GM12878 (cell line): ENCODE results near the gene TNFRSF14.

Experiments
- DPF2 ChIP-seq: fragments of 450-650 bp; IDR thresholded peaks from 2 replicates; pipeline ENCODE4 v1.6.1; 2017; ENCODE audit warnings: mild to moderate bottlenecking
- TF ChIP-seq, protein P1 (sequence below): fragments of 450-650 bp; IDR thresholded peaks from 2 replicates; pipeline ENCODE4 v1.6.1; 2016; ENCODE audit warnings: mild to moderate bottlenecking, moderate library complexity, borderline replicate concordance
- TF ChIP-seq, protein P2 (sequence below): IDR thresholded peaks from 2 replicates; pipeline ENCODE4 v1.6.1; 2012; ENCODE audit warnings: low read depth, low read length, improper control_type of control experiment

DNA sequence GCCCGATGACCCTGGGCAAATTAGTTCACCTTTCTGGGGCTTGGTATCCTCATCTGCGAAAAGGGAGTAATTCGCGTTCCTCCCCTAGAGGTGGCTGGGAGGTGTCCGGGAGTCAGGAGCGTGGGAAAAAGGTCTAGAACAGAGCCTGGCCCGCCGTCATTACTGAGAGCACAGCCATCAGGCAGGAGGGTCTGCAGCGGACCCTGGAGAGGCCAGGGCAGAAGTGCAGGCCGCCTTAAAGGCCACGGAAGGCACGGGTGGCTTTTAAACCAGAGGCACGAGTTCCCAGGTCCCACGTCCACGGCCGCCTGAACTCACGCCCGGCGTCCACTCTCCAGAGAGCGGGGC lies 30.6 kb upstream of the TNFRSF14 start:
- TF ChIP-seq, protein P1, sequence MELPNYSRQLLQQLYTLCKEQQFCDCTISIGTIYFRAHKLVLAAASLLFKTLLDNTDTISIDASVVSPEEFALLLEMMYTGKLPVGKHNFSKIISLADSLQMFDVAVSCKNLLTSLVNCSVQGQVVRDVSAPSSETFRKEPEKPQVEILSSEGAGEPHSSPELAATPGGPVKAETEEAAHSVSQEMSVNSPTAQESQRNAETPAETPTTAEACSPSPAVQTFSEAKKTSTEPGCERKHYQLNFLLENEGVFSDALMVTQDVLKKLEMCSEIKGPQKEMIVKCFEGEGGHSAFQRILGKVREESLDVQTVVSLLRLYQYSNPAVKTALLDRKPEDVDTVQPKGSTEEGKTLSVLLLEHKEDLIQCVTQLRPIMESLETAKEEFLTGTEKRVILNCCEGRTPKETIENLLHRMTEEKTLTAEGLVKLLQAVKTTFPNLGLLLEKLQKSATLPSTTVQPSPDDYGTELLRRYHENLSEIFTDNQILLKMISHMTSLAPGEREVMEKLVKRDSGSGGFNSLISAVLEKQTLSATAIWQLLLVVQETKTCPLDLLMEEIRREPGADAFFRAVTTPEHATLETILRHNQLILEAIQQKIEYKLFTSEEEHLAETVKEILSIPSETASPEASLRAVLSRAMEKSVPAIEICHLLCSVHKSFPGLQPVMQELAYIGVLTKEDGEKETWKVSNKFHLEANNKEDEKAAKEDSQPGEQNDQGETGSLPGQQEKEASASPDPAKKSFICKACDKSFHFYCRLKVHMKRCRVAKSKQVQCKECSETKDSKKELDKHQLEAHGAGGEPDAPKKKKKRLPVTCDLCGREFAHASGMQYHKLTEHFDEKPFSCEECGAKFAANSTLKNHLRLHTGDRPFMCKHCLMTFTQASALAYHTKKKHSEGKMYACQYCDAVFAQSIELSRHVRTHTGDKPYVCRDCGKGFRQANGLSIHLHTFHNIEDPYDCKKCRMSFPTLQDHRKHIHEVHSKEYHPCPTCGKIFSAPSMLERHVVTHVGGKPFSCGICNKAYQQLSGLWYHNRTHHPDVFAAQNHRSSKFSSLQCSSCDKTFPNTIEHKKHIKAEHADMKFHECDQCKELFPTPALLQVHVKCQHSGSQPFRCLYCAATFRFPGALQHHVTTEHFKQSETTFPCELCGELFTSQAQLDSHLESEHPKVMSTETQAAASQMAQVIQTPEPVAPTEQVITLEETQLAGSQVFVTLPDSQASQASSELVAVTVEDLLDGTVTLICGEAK = no peak
- no peak for TF ChIP-seq DPF2
- TF ChIP-seq, protein P2, sequence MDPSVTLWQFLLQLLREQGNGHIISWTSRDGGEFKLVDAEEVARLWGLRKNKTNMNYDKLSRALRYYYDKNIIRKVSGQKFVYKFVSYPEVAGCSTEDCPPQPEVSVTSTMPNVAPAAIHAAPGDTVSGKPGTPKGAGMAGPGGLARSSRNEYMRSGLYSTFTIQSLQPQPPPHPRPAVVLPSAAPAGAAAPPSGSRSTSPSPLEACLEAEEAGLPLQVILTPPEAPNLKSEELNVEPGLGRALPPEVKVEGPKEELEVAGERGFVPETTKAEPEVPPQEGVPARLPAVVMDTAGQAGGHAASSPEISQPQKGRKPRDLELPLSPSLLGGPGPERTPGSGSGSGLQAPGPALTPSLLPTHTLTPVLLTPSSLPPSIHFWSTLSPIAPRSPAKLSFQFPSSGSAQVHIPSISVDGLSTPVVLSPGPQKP = no peak
